ENCODE data around the gene SF3B4. TPM values are rescaled to one million over a fixed set of nuclear protein-coding genes. Genes with fewer than 3 reads are reported as not detected.
"Not testable (repeated sequence)": the region's sequence is repeated elsewhere in the genome, so short reads cannot be mapped to it uniquely, and the experiment has no call there.

The SF3B4 gene
- total RNA-seq, 1 donor = 17.7 TPM

DNA sequence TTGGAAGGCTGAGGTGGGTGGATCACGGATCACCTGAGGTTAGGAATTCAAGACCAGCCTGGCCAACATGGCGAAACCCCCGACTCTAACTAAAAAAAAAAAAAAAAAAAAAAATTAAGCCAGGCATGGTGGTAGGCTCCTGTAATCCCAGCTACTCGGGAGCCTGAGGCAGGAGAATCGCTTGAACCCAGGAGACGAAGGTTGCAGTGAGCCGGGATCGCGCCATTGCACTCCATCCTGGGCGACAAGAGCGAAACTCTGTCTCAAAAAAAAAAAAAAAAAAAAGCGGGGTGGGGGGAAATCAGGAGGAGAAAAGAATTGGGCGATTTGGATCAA is 11.0 kb upstream of the SF3B4 start:
- not testable (repeated sequence) for H3K27me3 ChIP-seq (ENCODE audit: insufficient read depth, low read length); H3K4me3 ChIP-seq (ENCODE audit: low read length); H3K9me3 ChIP-seq (ENCODE audit: low read depth, low read length)
- H3K4me1 ChIP-seq (ENCODE audit: insufficient read depth, low read length) = peaks cover 28% of the 10 kb centered on the region

DNA sequence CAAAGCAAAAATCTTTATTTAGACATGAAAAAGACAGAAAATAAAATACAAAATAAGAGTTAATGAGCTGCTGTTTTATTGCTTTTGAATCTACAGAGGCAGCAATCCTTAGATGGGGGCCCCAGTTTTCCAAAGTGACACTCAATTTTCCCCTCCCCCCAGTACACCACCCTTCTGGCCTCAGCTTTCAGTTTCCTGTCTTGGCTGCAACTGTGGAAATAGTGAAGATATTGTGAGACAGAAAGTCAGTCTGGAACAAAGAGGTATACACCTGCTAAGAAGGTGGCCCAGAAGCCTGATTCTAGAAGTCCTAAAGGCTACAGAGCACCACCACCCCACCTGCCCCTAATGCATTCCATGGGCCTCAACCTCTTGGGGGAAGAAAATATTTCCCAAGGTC is 10.2 kb upstream of the SF3B4 start:
- Histone ChIP-seq H3K4me3 (ENCODE audit: low read length) (no peak overlapping the region), H3K9me3 (ENCODE audit: low read depth, low read length) (no peaks in the 10 kb centered on the region), H3K27me3 (ENCODE audit: insufficient read depth, low read length) (no peaks in the 10 kb centered on the region), H3K4me1 (ENCODE audit: insufficient read depth, low read length) (peaks cover 28% of the 10 kb centered on the region)

DNA sequence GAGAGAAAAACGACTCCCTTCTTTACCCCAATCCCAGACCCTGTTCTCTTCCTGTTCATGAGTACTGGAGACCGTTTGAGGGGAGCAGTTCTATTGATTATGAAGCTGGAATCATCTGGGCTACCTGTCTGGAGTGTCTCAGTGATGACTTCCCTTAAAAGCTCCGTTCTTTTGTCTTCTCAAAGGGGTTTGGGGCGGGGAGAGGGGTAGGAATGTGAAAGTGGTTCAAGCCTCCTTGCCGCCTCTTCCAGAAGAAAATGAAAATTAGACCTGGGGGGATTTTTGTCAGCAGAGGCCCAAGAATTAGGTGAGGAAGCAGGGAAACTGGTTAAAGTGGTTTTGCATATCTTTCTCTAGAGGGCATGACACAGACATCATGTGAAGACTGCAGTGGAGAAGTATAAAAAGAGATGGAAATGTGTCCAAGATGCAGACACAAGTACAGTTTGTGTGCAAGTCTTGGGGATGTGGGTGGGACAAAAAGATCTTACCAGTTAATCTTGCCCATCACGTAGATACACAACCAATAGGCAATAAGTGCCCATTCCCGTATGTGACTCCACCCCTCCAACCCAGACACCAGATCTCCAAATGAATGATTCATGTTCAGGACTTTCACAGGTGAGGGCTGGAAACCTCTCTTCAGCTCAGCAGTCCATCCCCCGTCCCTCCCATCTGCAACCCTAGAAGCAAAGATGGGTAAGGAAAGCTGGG is 9.5 kb upstream of the SF3B4 start:
- H3K4me3 ChIP-seq (ENCODE audit: low read length) = no peak overlapping the region
- peaks cover 32% of the 10 kb centered on the region for H3K4me1 ChIP-seq (ENCODE audit: insufficient read depth, low read length)
- H3K9me3 ChIP-seq (ENCODE audit: low read depth, low read length) = no peaks in the 10 kb centered on the region
- H3K27me3 ChIP-seq (ENCODE audit: insufficient read depth, low read length) = no peaks in the 10 kb centered on the region

DNA sequence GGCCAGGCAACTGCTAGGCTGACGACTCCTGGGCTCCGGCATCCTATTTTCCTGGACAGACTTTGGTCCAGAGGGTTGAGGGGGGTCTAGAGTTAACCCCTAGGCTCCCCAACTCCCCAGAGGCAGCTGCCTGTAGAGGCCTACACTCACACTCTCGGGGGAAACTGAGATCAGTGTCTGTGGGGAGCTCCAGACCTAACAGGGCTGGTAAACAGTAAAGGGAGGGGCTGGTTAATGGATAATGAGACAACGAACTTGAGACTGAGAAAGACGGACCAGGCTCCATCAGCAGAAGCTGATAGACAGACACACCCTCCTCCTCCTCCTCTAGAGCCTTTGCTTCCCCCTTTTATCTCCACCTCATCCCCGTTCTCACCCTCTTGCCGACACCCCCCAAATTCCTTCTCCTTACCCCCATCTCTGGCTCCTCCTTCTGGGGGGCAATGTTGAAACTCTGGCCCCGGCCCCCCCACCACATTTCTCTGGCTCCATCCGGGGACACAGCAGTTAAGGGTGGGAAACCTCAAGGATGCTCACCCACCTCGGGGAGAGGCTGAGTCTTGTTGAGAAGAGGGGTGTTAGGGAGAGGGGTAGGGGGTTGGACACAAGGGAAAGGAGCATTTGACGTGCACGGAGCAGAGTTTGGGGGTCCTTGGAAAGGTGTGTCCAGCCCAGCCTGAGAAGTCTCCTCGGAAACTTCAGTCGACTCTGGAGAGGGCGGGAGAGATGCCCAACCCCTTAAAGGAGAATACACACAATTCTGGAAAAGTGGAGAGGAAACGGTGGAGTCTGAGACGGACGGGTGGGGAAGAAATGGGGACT is 8.8 kb upstream of the SF3B4 start, which contains the start of gene MTMR11:
Gene MTMR11, minus strand, starts transcription at position 710 of the 822 bp plus-strand sequence. Its CDS starts 232 bp downstream, at position 478.
- H3K9me3 ChIP-seq (ENCODE audit: low read depth, low read length) = no peaks in the 10 kb centered on the region
- peaks cover 40% of the 10 kb centered on the region for H3K4me1 ChIP-seq (ENCODE audit: insufficient read depth, low read length)
- no peak within 1 kb of the TSS for H3K4me3 ChIP-seq (ENCODE audit: low read length)
- no peaks in the 10 kb centered on the region for H3K27me3 ChIP-seq (ENCODE audit: insufficient read depth, low read length)

DNA sequence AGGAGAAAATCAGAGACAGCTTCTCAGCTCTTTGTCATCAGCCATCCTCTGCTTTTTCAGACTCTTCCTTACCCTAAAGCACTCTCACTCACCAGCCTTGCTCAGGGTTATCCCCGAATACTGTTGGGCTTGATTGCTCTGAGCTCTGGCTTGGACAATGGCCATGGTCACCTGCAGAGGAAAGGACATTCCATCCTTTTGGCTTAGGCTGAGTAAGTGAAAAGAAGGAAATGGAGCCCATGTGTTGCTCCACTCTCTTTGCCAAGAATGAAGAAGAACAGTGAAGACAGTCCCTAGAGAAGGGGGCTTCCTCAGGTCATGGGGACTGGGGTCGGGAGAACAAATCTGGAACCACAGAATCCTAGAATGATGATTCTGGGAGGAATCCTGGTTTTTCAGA is 6.8 kb upstream of the SF3B4 start:
- H3K27me3 ChIP-seq (ENCODE audit: insufficient read depth, low read length) = no peaks in the 10 kb centered on the region
- H3K9me3 ChIP-seq (ENCODE audit: low read depth, low read length) = no peaks in the 10 kb centered on the region
- H3K4me3 ChIP-seq (ENCODE audit: low read length) = no peak overlapping the region
- peaks cover 53% of the 10 kb centered on the region for H3K4me1 ChIP-seq (ENCODE audit: insufficient read depth, low read length)

DNA sequence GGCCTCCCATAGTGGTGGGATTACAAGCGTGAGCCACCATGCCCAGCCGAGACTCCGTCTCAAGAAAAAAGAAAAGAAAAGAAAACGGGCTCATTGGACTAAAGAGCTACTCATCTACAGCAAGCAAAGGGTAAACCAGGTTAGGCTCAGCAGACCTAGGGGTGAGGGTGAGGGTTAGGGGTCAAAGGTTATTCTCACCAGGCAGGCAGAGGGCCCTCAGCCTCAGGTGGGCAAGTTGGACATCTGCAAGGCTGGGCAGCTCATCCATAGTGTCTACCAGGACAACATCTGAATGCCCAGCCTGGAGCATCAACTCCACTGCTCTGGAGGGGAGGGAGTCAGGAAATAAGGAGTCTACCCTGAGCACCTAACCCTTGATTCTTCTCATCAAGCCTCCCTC is 5.6 kb upstream of the SF3B4 start:
- H3K4me3 ChIP-seq (ENCODE audit: low read length) = no peak overlapping the region
- H3K27me3 ChIP-seq (ENCODE audit: insufficient read depth, low read length) = no peaks in the 10 kb centered on the region
- no peaks in the 10 kb centered on the region for H3K9me3 ChIP-seq (ENCODE audit: low read depth, low read length)
- H3K4me1 ChIP-seq (ENCODE audit: insufficient read depth, low read length) = peaks cover 53% of the 10 kb centered on the region

DNA sequence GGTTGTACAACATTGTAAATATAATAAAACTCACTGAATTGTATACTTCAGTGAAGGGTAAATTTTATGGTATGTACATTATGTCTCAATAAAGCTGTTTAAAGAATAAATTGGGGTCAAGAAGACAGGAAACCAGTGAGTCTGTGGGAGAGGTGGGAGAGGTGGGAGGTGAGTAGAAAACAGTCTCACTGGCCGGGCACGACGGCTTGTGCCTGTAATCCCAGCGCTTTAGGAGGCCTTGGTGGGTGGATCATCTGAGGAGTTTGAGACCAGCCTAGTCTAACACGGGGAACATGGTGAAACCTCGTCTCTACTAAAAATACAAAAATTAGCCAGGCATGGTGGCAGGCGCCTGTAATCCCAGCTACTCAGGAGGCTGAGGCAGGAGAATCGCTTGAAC is 4.9 kb upstream of the SF3B4 start:
- Histone ChIP-seq H3K4me3 (ENCODE audit: low read length) (no peak overlapping the region), H3K4me1 (ENCODE audit: insufficient read depth, low read length) (peaks cover 48% of the 10 kb centered on the region), H3K27me3 (ENCODE audit: insufficient read depth, low read length) (no peaks in the 10 kb centered on the region), H3K9me3 (ENCODE audit: low read depth, low read length) (no peaks in the 10 kb centered on the region)

DNA sequence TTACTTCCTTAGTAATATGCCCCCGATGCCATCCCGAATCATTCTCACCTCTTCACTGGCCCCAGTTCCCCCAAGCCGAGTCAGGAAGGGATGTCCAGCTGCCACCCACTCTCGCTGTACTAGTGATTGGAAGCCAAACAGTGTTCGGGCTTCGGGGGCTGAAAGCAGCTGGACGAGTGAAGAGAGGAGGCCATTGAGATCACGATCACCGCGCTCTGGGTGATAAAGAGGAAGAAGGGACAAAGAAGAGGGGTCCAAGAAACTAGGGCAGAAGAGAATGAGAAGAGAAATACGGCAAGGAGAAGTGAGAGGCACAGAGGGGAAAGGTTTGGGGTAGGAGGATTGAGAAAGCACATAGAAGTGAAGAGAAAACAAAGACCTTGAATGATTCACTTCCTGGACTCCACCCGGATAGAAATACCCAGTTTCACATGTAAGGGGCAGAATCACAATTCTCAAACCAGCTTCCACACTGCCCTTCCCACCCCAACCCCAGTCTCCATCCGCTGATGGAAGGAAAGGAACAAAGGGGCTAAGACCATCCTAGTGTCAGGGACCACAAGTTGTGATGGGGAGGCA is 3.7 kb upstream of the SF3B4 start:
- H3K4me1 ChIP-seq (ENCODE audit: insufficient read depth, low read length) = peaks cover 55% of the 10 kb centered on the region
- peak overlapping the region; percentile 21 for H3K4me3 ChIP-seq (ENCODE audit: low read length)
- no peaks in the 10 kb centered on the region for H3K9me3 ChIP-seq (ENCODE audit: low read depth, low read length)
- no peaks in the 10 kb centered on the region for H3K27me3 ChIP-seq (ENCODE audit: insufficient read depth, low read length)

DNA sequence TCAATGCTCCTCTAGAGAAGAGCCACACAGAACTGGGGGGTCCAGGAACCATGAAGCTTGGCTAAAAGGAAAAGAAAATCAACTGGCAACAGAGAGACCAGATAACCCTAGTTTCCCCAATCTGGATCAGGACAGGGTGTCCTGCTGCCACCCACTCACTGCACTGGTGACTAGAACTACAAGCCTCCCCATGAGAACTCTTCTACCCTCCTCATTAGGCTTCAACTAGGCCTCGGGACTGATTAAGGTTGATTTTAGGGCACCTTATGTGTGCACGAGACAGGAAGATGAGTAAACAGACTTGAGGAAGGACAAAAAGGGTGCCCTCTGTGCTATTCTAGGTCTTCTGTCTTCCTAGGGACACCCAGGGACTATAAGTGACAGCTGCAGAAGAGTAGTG is 2.3 kb upstream of the SF3B4 start:
- H3K4me1 ChIP-seq (ENCODE audit: insufficient read depth, low read length) = peaks cover 63% of the 10 kb centered on the region
- no peak overlapping the region for H3K4me3 ChIP-seq (ENCODE audit: low read length)
- no peaks in the 10 kb centered on the region for H3K9me3 ChIP-seq (ENCODE audit: low read depth, low read length)
- no peaks in the 10 kb centered on the region for H3K27me3 ChIP-seq (ENCODE audit: insufficient read depth, low read length)

DNA sequence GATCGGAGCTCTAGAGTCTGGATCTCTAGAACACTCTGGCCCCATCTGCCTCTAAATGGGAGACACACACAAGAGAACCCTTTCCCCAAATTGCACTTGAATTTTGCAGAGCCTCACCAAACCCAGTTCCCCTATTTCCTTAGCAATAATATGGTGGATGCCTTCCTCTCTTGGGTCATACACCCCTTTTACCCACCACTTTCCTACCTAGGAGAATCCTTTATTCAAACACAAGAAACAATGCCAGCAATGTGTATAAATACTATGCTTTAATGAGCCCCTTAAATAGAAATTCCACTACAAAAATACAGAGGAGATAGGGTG is 760 bp upstream of the SF3B4 start:
- no peaks in the 10 kb centered on the region for H3K27me3 ChIP-seq (ENCODE audit: insufficient read depth, low read length)
- H3K9me3 ChIP-seq (ENCODE audit: low read depth, low read length) = no peaks in the 10 kb centered on the region
- peak overlapping the region; percentile 97 for H3K4me3 ChIP-seq (ENCODE audit: low read length)
- H3K4me1 ChIP-seq (ENCODE audit: insufficient read depth, low read length) = peaks cover 63% of the 10 kb centered on the region

DNA sequence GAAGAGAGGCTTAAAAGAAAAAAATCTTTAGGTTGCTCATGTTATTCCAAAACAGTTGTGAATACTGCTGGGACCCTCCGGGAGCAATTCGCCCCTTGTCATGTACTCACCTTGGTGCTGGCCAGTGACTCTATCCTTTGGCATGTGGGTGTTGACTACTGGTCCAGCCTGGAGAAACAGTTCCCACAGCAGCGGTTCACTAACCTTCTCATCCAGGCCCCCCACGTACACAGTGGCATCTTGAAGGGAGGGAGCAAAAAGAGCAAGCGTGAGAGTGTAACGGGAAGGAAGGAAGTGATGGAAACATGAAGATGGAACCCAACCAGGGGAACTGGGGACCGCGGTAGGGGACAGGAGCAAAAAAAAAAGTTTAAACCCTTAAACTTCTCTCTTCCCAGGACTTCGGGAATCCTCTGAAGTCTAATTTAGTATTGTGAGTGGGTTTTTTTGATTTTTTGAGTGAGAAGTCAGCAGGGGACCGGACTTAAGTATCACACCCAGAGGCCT is 494 bp downstream of the SF3B4 start:
- peak overlapping the region; percentile 97 for H3K4me3 ChIP-seq (ENCODE audit: low read length)
- no peaks in the 10 kb centered on the region for H3K27me3 ChIP-seq (ENCODE audit: insufficient read depth, low read length)
- peaks cover 59% of the 10 kb centered on the region for H3K4me1 ChIP-seq (ENCODE audit: insufficient read depth, low read length)
- no peaks in the 10 kb centered on the region for H3K9me3 ChIP-seq (ENCODE audit: low read depth, low read length)

DNA sequence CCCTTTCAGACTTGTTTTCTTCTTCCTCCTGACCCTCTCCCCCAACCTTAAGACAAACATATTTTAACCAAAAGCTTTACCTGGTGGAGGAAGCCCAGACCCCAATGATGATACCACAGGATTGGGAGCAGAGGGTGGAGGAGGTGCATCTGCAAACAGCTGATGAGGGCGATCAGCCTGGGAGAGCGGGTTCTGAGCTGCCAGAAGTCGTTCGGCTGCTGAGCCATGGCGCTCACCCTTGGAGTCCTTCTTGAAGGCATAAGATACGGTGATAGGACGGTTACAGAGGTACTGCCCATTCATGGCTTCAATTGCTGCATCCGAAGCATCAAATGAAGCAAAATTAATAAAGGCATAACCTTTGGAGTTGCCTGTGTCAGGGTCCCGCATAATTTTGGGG is 1.3 kb downstream of the SF3B4 start:
- H3K4me3 ChIP-seq (ENCODE audit: low read length) = no peak overlapping the region
- peaks cover 51% of the 10 kb centered on the region for H3K4me1 ChIP-seq (ENCODE audit: insufficient read depth, low read length)
- H3K9me3 ChIP-seq (ENCODE audit: low read depth, low read length) = no peaks in the 10 kb centered on the region
- no peaks in the 10 kb centered on the region for H3K27me3 ChIP-seq (ENCODE audit: insufficient read depth, low read length)

DNA sequence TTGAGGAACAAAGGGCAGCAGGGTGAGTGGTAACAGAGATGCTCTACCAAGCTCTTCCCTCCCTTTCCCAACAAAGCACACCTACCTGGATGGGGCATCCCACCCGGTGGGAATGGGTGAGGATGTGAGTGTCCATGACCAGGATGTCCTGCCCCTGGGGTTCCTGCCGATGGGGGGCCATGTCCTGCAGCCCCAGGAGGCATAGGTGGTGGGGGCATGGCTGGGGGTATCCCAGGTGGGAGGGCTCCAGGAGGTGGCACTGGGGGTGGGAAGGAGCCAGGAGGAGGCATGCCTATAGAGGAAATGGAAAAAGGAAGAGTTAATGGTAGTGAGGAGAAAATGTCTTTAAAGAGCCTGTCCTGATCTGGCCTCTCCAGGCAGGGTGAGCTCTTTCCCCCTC is 1.9 kb downstream of the SF3B4 start:
- Histone ChIP-seq H3K4me3 (ENCODE audit: low read length) (no peak overlapping the region), H3K27me3 (ENCODE audit: insufficient read depth, low read length) (no peaks in the 10 kb centered on the region)

DNA sequence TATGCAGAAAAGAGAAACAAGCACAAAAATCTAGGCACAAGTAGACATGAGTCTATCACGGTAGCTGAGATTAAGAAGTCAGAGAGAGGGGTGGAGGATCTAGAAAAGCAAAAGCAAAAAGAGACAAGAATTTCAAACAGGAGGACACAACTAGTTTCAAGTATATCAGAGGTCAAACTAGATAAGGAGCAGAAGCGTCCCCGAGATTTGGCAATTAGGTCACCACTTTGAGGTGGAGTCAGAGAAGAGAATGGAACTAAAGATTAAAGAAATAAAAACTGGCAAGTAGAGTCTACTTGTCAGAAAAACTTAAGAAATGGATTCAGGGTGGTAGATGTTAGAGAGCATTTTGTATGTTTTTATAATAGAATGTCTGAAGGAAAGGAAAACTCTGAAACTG is 2.3 kb downstream of the SF3B4 start:
- H3K27me3 ChIP-seq (ENCODE audit: insufficient read depth, low read length) = no peaks in the 10 kb centered on the region
- H3K4me3 ChIP-seq (ENCODE audit: low read length) = no peak overlapping the region
- H3K9me3 ChIP-seq (ENCODE audit: low read depth, low read length) = no peaks in the 10 kb centered on the region
- peaks cover 41% of the 10 kb centered on the region for H3K4me1 ChIP-seq (ENCODE audit: insufficient read depth, low read length)

More for the DNA sequence above, 1.9 kb downstream of the SF3B4 start:
- Histone ChIP-seq H3K9me3 (ENCODE audit: low read depth, low read length) (no peaks in the 10 kb centered on the region), H3K4me1 (ENCODE audit: insufficient read depth, low read length) (peaks cover 45% of the 10 kb centered on the region)

DNA sequence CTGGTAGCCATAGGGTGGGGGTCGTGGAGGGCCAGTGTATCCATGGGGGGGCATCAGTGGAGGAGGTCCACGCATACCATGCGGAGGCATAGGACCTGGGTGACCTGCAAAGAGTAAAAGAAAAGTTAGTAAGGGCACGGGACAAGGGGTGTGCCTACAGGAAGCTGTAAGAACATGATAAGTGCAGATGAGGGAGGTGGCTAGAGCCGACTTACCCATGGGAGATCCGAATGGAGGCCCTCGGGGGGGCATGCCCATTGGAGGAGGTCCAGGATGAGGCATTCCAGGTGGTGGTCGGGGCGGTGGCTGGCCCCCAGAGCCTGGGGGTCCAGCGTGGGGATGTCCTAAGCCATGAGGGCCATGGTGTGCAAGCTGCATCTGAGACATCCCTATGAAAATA is 4.0 kb downstream of the SF3B4 start:
- peaks cover 24% of the 10 kb centered on the region for H3K4me1 ChIP-seq (ENCODE audit: insufficient read depth, low read length)
- H3K4me3 ChIP-seq (ENCODE audit: low read length) = no peak overlapping the region
- no peaks in the 10 kb centered on the region for H3K9me3 ChIP-seq (ENCODE audit: low read depth, low read length)
- no peaks in the 10 kb centered on the region for H3K27me3 ChIP-seq (ENCODE audit: insufficient read depth, low read length)
